Measurements from ENCODE around the gene C14orf132. TPM values are rescaled to one million over a fixed set of nuclear protein-coding genes. Genes with fewer than 3 reads are reported as not detected.

C14orf132 gene
- total and polyA plus RNA-seq, 2 donors (not counting 1 experiment from before 2014, with no cell fraction given) = 0.30 to 0.85 TPM

DNA sequence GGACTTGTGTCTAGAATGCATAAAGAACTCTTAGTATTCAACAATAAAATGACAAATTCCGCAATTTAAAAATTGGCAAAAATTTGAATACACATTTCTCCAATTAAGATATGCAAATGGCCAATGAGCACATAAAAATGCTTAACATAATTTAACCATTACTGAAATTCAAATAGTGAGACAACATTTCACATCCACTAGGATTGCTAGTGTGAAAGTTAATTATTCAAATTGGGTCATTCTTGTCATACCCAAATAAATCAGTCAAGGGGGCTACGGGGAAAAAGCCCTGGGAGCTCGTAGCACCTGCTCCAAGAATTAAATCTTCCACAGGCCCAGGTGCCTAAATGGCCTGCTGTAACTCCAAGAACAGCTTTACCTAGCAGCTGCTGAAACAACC lies 25.0 kb upstream of the C14orf132 start:
- Histone ChIP-seq H3K36me3 (replicated peaks in 1 of 2; ENCODE audit: control extremely low read depth in 1 of 2, control insufficient read depth in 1 of 2, extremely low read depth in 1 of 2, insufficient read depth in 2 of 2, low read length in 1 of 2) (no peaks in the 10 kb centered on the region), H3K79me2 (ENCODE audit: control insufficient read depth, insufficient read depth, low read length) (no peaks in the 10 kb centered on the region), H3K4me3 (ENCODE audit: control extremely low read depth in 1 of 5, extremely low read depth in 1 of 5, insufficient read depth in 1 of 5, low read depth in 2 of 5, low read length in 4 of 5) (no peak overlapping the region), H3K9ac (ENCODE audit: low read length) (no peak overlapping the region), H3K4me1 (ENCODE audit: control insufficient read depth in 2 of 2, insufficient read depth in 2 of 2, low read length in 2 of 2) (peaks cover 0 to 7% of the 10 kb centered on the region in 2 donors), H4K20me1 (ENCODE audit: control insufficient read depth, insufficient read depth, low read length, poor library complexity, severe bottlenecking) (no peaks in the 10 kb centered on the region), H3K27me3 (replicated peaks in 1 of 4; ENCODE audit: control extremely low read depth in 1 of 4, control insufficient read depth in 3 of 4, insufficient read depth in 4 of 4, low read length in 3 of 4) (peaks cover 0 to 4% (median 1%) of the 10 kb centered on the region in 4 experiments), H3K4me2 (replicated peaks; ENCODE audit: low read depth, low read length, poor library complexity, severe bottlenecking) (no peak overlapping the region), H3K27ac (ENCODE audit: low read length in 2 of 2) (no peak overlapping the region), H3K9me3 (ENCODE audit: control extremely low read depth in 1 of 3, control insufficient read depth in 2 of 3, insufficient read depth in 1 of 3, low read length in 2 of 3) (peaks cover 2 to 13% (median 9%) of the 10 kb centered on the region in 3 donors), H2AFZ (ENCODE audit: insufficient read depth, low read depth, low read length, poor library complexity, severe bottlenecking) (no peak overlapping the region)
- H3K4me3 Mint-ChIP-seq = no peak overlapping the region
- TF ChIP-seq EZH2 (IDR thresholded peaks at IDR 0.05; ENCODE audit: borderline replicate concordance, insufficient read depth, low read depth, low read length, poor library complexity, severe bottlenecking) = no peak
- TF ChIP-seq, protein P1, sequence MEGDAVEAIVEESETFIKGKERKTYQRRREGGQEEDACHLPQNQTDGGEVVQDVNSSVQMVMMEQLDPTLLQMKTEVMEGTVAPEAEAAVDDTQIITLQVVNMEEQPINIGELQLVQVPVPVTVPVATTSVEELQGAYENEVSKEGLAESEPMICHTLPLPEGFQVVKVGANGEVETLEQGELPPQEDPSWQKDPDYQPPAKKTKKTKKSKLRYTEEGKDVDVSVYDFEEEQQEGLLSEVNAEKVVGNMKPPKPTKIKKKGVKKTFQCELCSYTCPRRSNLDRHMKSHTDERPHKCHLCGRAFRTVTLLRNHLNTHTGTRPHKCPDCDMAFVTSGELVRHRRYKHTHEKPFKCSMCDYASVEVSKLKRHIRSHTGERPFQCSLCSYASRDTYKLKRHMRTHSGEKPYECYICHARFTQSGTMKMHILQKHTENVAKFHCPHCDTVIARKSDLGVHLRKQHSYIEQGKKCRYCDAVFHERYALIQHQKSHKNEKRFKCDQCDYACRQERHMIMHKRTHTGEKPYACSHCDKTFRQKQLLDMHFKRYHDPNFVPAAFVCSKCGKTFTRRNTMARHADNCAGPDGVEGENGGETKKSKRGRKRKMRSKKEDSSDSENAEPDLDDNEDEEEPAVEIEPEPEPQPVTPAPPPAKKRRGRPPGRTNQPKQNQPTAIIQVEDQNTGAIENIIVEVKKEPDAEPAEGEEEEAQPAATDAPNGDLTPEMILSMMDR (IDR thresholded peaks at IDR 0.05) = no peak
- POLR2A ChIA-PET = no interaction called here
- peaks cover 20% of the 10 kb centered on the region for H3K4me1 Mint-ChIP-seq
- H3K27me3 Mint-ChIP-seq = peaks cover 19% of the 10 kb centered on the region
- H3K27ac Mint-ChIP-seq = no peak overlapping the region
- 100% methylated on average over 1 of the region's 3 CpGs for WGBS (ENCODE audit: insufficient coverage)
- CTCF ChIA-PET = no interaction called here
- intact Hi-C loops (cut with micrococcal nuclease) = no loop called here
- no peak for ATAC-seq (ENCODE audit: low read depth)
- peaks cover 13% of the 10 kb centered on the region for H3K9me3 Mint-ChIP-seq (ENCODE audit: insufficient read depth)
- DNase-seq = no peak

GRCh38 chr14:96016501-96017160 lies 22.5 kb upstream of the C14orf132 start:
- Mint-ChIP-seq H3K27ac (no peak overlapping the region), H3K9me3 (ENCODE audit: insufficient read depth) (peaks cover 2% of the 10 kb centered on the region), H3K4me1 (peaks cover 16% of the 10 kb centered on the region), H3K27me3 (peaks cover 30% of the 10 kb centered on the region), H3K4me3 (no peak overlapping the region)
- intact Hi-C loops (cut with micrococcal nuclease) = no loop called here
- no peak overlapping the region for H3K27ac ChIP-seq (ENCODE audit: low read length in 2 of 2)
- no peaks in the 10 kb centered on the region for H3K9me3 ChIP-seq (ENCODE audit: control extremely low read depth in 1 of 3, control insufficient read depth in 2 of 3, insufficient read depth in 1 of 3, low read length in 2 of 3)
- 37% methylated on average over 4 of the region's 7 CpGs for WGBS (ENCODE audit: insufficient coverage)
- no peak overlapping the region for H2AFZ ChIP-seq (ENCODE audit: insufficient read depth, low read depth, low read length, poor library complexity, severe bottlenecking)
- no peaks in the 10 kb centered on the region for H4K20me1 ChIP-seq (ENCODE audit: control insufficient read depth, insufficient read depth, low read length, poor library complexity, severe bottlenecking)
- H3K36me3 ChIP-seq (replicated peaks in 1 of 2; ENCODE audit: control extremely low read depth in 1 of 2, control insufficient read depth in 1 of 2, extremely low read depth in 1 of 2, insufficient read depth in 2 of 2, low read length in 1 of 2) = no peaks in the 10 kb centered on the region
- peaks cover 0 to 7% of the 10 kb centered on the region in 2 donors for H3K4me1 ChIP-seq (ENCODE audit: control insufficient read depth in 2 of 2, insufficient read depth in 2 of 2, low read length in 2 of 2)
- TF ChIP-seq, protein P1 (IDR thresholded peaks at IDR 0.05) = no peak
- TF ChIP-seq EZH2 (IDR thresholded peaks at IDR 0.05; ENCODE audit: borderline replicate concordance, insufficient read depth, low read depth, low read length, poor library complexity, severe bottlenecking) = no peak
- ChIA-PET CTCF (no interaction called here), POLR2A (no interaction called here)
- ATAC-seq (ENCODE audit: low read depth) (no peak), DNase-seq (no peak)
- H3K27me3 ChIP-seq (replicated peaks in 1 of 4; ENCODE audit: control extremely low read depth in 1 of 4, control insufficient read depth in 3 of 4, insufficient read depth in 4 of 4, low read length in 3 of 4) = peaks cover 0 to 8% (median 4%) of the 10 kb centered on the region in 4 experiments
- H3K4me2 ChIP-seq (replicated peaks; ENCODE audit: low read depth, low read length, poor library complexity, severe bottlenecking) = no peak overlapping the region
- no peak overlapping the region for H3K9ac ChIP-seq (ENCODE audit: low read length)
- no peak overlapping the region for H3K4me3 ChIP-seq (ENCODE audit: control extremely low read depth in 1 of 5, extremely low read depth in 1 of 5, insufficient read depth in 1 of 5, low read depth in 2 of 5, low read length in 4 of 5)
- no peaks in the 10 kb centered on the region for H3K79me2 ChIP-seq (ENCODE audit: control insufficient read depth, insufficient read depth, low read length)

All from B cell (primary cell).